GM12878 (cell line): ENCODE data around the gene MIEN1. TPM values are rescaled to one million over a fixed set of nuclear protein-coding genes. Genes with fewer than 3 reads are reported as not detected.
A peak's percentile ranks its signal among the peaks of the same experiment; 100 is the strongest.

ENCODE experiments used
- ASH2L ChIP-seq: fragments of 300-600, 200-600 bp; sonication (generic); IDR thresholded peaks from 2 replicates; pipeline ENCODE4 v1.6.1; 2017; ENCODE audit warnings: low read depth, mild to moderate bottlenecking, borderline replicate concordance
- ATF2 ChIP-seq: IDR thresholded peaks from 2 replicates; pipeline ENCODE4 v1.6.1; 2012; ENCODE audit warnings: low read length, inconsistent platforms
- BACH1 ChIP-seq: fragments of 450-650 bp; IDR thresholded peaks from 2 replicates; pipeline ENCODE4 v1.6.1; 2017; ENCODE audit warnings: mild to moderate bottlenecking, borderline replicate concordance
- CHD4 ChIP-seq: fragments of 200-600 bp; sonication (generic); IDR thresholded peaks from 2 replicates; pipeline ENCODE4 v1.6.1; 2016; ENCODE audit warnings: mild to moderate bottlenecking
- CREB1 ChIP-seq: IDR thresholded peaks from 2 replicates; pipeline ENCODE4 v1.6.1; 2012; ENCODE audit warnings: low read depth, mild to moderate bottlenecking, inconsistent platforms
- CTCF ChIP-seq, 3 experiments: IDR thresholded peaks in 2 of 3; conservative IDR thresholded peaks in 1 of 3; 2 replicates each; pipeline ENCODE4 v1.5.1; 2011; ENCODE audit warnings: low read depth in 3 of 3, low read length in 3 of 3, mild to moderate bottlenecking in 3 of 3, control low read depth in 2 of 3, moderate library complexity in 2 of 3, inconsistent platforms in 1 of 3, mixed read lengths in 1 of 3; ENCODE audit not compliant: control insufficient read depth in 2 of 3, insufficient read depth in 1 of 3; ENCODE audit errors: extremely low read depth in 1 of 3
- E4F1 ChIP-seq: fragments of 450-650 bp; IDR thresholded peaks from 2 replicates; pipeline ENCODE4 v1.6.1; 2018; ENCODE audit warnings: borderline replicate concordance, mild to moderate bottlenecking; ENCODE audit not compliant: partially characterized antibody
- ESRRA ChIP-seq: IDR thresholded peaks from 2 replicates; pipeline ENCODE4 v1.6.1; 2012; ENCODE audit warnings: mild to moderate bottlenecking, low read length, improper control_type of control experiment
- HCFC1 ChIP-seq: fragments of 150-350 bp; IDR thresholded peaks from 2 replicates; pipeline ENCODE4 v1.6.1; 2014; ENCODE audit warnings: low read length
- HDAC6 ChIP-seq: fragments of 200-600 bp; sonication (generic); IDR thresholded peaks from one replicate; pipeline ENCODE4 v1.8.0; 2017; ENCODE audit warnings: antibody characterized with exemption; ENCODE audit not compliant: unreplicated experiment
- LARP7 ChIP-seq: fragments of 450-650 bp; IDR thresholded peaks from 2 replicates; pipeline ENCODE4 v1.6.1; 2017; ENCODE audit warnings: mild to moderate bottlenecking
- MAX ChIP-seq: IDR thresholded peaks from 2 replicates; pipeline ENCODE4 v1.6.1; 2012; ENCODE audit warnings: low read depth, low read length, improper control_type of control experiment
- MTA3 ChIP-seq: IDR thresholded peaks from 2 replicates; pipeline ENCODE4 v1.6.1; 2012; ENCODE audit warnings: low read length, inconsistent platforms, borderline replicate concordance
- NBN ChIP-seq: fragments of 450-650 bp; IDR thresholded peaks from 2 replicates; pipeline ENCODE4 v1.6.1; 2016
- NFYB ChIP-seq: IDR thresholded peaks from 2 replicates; pipeline ENCODE4 v1.6.1; 2011; ENCODE audit warnings: low read depth, mild to moderate bottlenecking, low read length, improper control_type of control experiment, moderate library complexity; ENCODE audit not compliant: insufficient read depth
- PML ChIP-seq: IDR thresholded peaks from 2 replicates; pipeline ENCODE4 v1.6.1; 2012; ENCODE audit warnings: low read length, inconsistent platforms
- RFX5 ChIP-seq: IDR thresholded peaks from 2 replicates; pipeline ENCODE4 v1.6.1; 2011; ENCODE audit warnings: low read depth, low read length, improper control_type of control experiment
- SREBF2 ChIP-seq: IDR thresholded peaks from 2 replicates; pipeline ENCODE4 v1.6.1; 2012; ENCODE audit warnings: mild to moderate bottlenecking, low read length
- TAF1 ChIP-seq: IDR thresholded peaks from 2 replicates; pipeline ENCODE4 v1.6.1; 2011; ENCODE audit warnings: mild to moderate bottlenecking, low read depth, low read length, borderline replicate concordance
- USF1 ChIP-seq: IDR thresholded peaks from 2 replicates; pipeline ENCODE4 v1.6.1; 2011; ENCODE audit warnings: borderline replicate concordance, low read depth, mild to moderate bottlenecking, moderate library complexity, mixed read lengths, low read length; ENCODE audit not compliant: insufficient read depth; ENCODE audit errors: extremely low read length
- USF2 ChIP-seq: IDR thresholded peaks from 2 replicates; pipeline ENCODE4 v1.6.1; 2011; ENCODE audit warnings: low read depth, low read length, improper control_type of control experiment, borderline replicate concordance
- ZNF24 ChIP-seq: fragments of 450-650 bp; IDR thresholded peaks from 2 replicates; pipeline ENCODE4 v1.6.1; 2017; ENCODE audit warnings: antibody characterized with exemption, mild to moderate bottlenecking
- ZNF384 ChIP-seq: IDR thresholded peaks from 2 replicates; pipeline ENCODE4 v1.6.1; 2012; ENCODE audit warnings: low read depth, mild to moderate bottlenecking, low read length, improper control_type of control experiment, borderline replicate concordance
- polyA plus RNA-seq, 11 experiments: library from polyadenylated mRNA; depleted of rRNA in 4 of 11; unstranded in 6 of 11; stranded (reverse) in 5 of 11; fragments of >200 nt; fragmentation: Nextera tagmentation in 4 of 11; fragmentation: Illumina TruSeq in 1 of 11; extraction: Ambion mirVana in 4 of 11; extraction: Trizol in 1 of 11; gene quantifications; 1 replicate in 1 of 11; 2 replicates in 10 of 11; pipeline versions ENCODE4 v1.2.1 to v1.2.3, GENCODE V29; 2011 to 2016; ENCODE audit warnings: inconsistent platforms in 2 of 11, missing spikeins in 2 of 11, low read depth in 1 of 11
- total RNA-seq, 4 experiments: library from RNA; depleted of rRNA in 3 of 4; stranded (reverse); fragments of >200 nt in 3 of 4; fragmentation: Illumina TruSeq in 1 of 4; extraction: Trizol in 1 of 4; gene quantifications; 2 replicates each; pipeline versions ENCODE4 v1.2.1 to v1.2.3, GENCODE V29; 2013 to 2021

The MIEN1 gene
- total and polyA plus RNA-seq, 10 of the 15 experiments (the other 5 are each of a cell fraction or from before 2014, with no cell fraction given), result 24.9 to 89.1 (median 47.7) TPM

GRCh38 chr17:39777534-39778365 is 47.4 kb upstream of the MIEN1 start (continued):
- 0 out of 2 replicates have a peak, but pooled peaks have one; percentile 46 for TF ChIP-seq NBN
- TF ChIP-seq MAX, result no peak
- no peak for TF ChIP-seq RFX5
- no peak for TF ChIP-seq E4F1
- no peak for TF ChIP-seq MTA3
- TF ChIP-seq ESRRA, result no peak
- TF ChIP-seq USF2, result no peak
- no peak for TF ChIP-seq CTCF (IDR thresholded peaks at IDR 0.05 in 2 of 3, conservative IDR thresholded peaks at IDR 0.05 in 1 of 3; ENCODE audit: control insufficient read depth in 2 of 3, extremely low read depth in 1 of 3, insufficient read depth in 1 of 3, low read depth in 3 of 3, low read length in 3 of 3)
- no peak for TF ChIP-seq HCFC1
- no peak for TF ChIP-seq CHD4
- TF ChIP-seq SREBF2, result no peak
- TF ChIP-seq ATF2, result peak; percentile 62; the same call in 1 of the 2 replicates
- no peak for TF ChIP-seq NFYB
- TF ChIP-seq PML, result peak; percentile 61; the same call in 1 of the 2 replicates
- no peak for TF ChIP-seq ASH2L
- TF ChIP-seq BACH1, result no peak
- TF ChIP-seq LARP7, result no peak
- peak; percentile 95 for TF ChIP-seq ZNF384
- no peak for TF ChIP-seq HDAC6
- 0 out of 2 replicates have a peak, but pooled peaks have one; percentile 33 for TF ChIP-seq CREB1
- TF ChIP-seq USF1, result no peak
- TF ChIP-seq ZNF24, result no peak
- peak; percentile 25; the same call in 1 of the 2 replicates for TF ChIP-seq TAF1
